Stimulated activated CD8-positive, alpha-beta memory T cell treated with anti-CD3 and anti-CD28 coated beads, Interleukin-7, amount 100 ng/mL, for 1 hour (primary cell): Measurements from ENCODE around the gene SYT4.
"Not testable (repeated sequence)": the region's sequence is repeated elsewhere in the genome, so short reads cannot be mapped to it uniquely, and the experiment has no call there.

Source experiments
- DNase-seq, 2 donors: peaks; one replicate each; pipeline ENCODE4 v3.0.0-alpha.2; 2020; ENCODE audit warnings: low read depth in 2 of 2

SYT4 gene

GRCh38 chr18:43277164-43277600 is at the start of gene SYT4:
SYT4 (minus strand) TSS chr18:43277490; CDS start chr18:43277281, 209 bp downstream.
- no peak for DNase-seq

- no peak for DNase-seq
These were observed 44.8 kb upstream of the SYT4 start for GRCh38 chr18:43322132-43322531.

- no peak for DNase-seq
These were observed 37.7 kb upstream of the SYT4 start for GRCh38 chr18:43314941-43315340.

GRCh38 chr18:43312891-43313290 is 35.6 kb upstream of the SYT4 start:
- no peak for DNase-seq

GRCh38 chr18:43310239-43310638 is 32.9 kb upstream of the SYT4 start:
- no peak for DNase-seq

GRCh38 chr18:43303376-43303775 is 26.1 kb upstream of the SYT4 start:
- DNase-seq, result no peak

- DNase-seq, result not testable (repeated sequence)
These were observed 8.9 kb upstream of the SYT4 start for GRCh38 chr18:43286187-43286586.

- DNase-seq, result no peak
These were observed 6.0 kb upstream of the SYT4 start for GRCh38 chr18:43283299-43283698.

GRCh38 chr18:43279015-43279744 is 1.9 kb upstream of the SYT4 start:
- no peak for DNase-seq

GRCh38 chr18:43278355-43278754 is 1.1 kb upstream of the SYT4 start:
- no peak for DNase-seq

GRCh38 chr18:43276491-43276890 is 799 bp downstream of the SYT4 start:
- DNase-seq, result no peak

- DNase-seq, result no peak
These were observed 1.7 kb downstream of the SYT4 start for GRCh38 chr18:43275546-43275945.

- DNase-seq, result no peak
These were observed 2.8 kb downstream of the SYT4 start for GRCh38 chr18:43274526-43274925.

GRCh38 chr18:43271593-43272432 is 5.5 kb downstream of the SYT4 start:
- DNase-seq, result no peak

- DNase-seq, result no peak
These were observed 9.5 kb downstream of the SYT4 start for GRCh38 chr18:43267818-43268217.

GRCh38 chr18:43265465-43265864 is 11.8 kb downstream of the SYT4 start:
- DNase-seq, result no peak

- DNase-seq, result no peak
These were observed 28.6 kb downstream of the SYT4 start for GRCh38 chr18:43248610-43249249.

GRCh38 chr18:43247944-43248343 is 29.3 kb downstream of the SYT4 start:
- DNase-seq, result no peak

GRCh38 chr18:43238429-43238828 is 38.9 kb downstream of the SYT4 start:
- DNase-seq, result no peak

GRCh38 chr18:43236921-43237320 is 40.4 kb downstream of the SYT4 start:
- no peak for DNase-seq

- no peak for DNase-seq
These were observed 42.4 kb downstream of the SYT4 start for GRCh38 chr18:43234889-43235288.

- no peak for DNase-seq
These were observed 54.8 kb downstream of the SYT4 start for GRCh38 chr18:43222501-43222900.

GRCh38 chr18:43220691-43221090 is 56.6 kb downstream of the SYT4 start:
- no peak for DNase-seq
